IMR-90 (cell line): ENCODE data around the gene PJA1. TPM values are rescaled to one million over a fixed set of nuclear protein-coding genes. Genes with fewer than 3 reads are reported as not detected.

Source experiments
- ATAC-seq: fragments of 200-7000 bp; cut with Tn5 transposase; 2 replicates; pipeline ENCODE4 v1.9.1; 2020; ENCODE audit warnings: low read depth, mild to moderate bottlenecking, moderate library complexity
- BruUV-seq: library from RNA; stranded (reverse); fragments of 400-500 nt; replicated peaks from 2 replicates; lab custom pipeline; 2021; lab: Mats Ljungman, UMichigan
- CTCF ChIA-PET: fragments of 300-600 bp; formaldehyde crosslinking; extraction: SDS; loops from one replicate; lab custom pipeline; 2021; ENCODE audit warnings: antibody characterized with exemption; lab: Yijun Ruan, JAX
- POLR2A ChIA-PET: fragments of 300-600 bp; sonication (Branson Sonifier 250); formaldehyde crosslinking; loops from one replicate; lab custom pipeline; 2022; ENCODE audit warnings: antibody characterized with exemption; ENCODE audit not compliant: unreplicated experiment; lab: Charles Lee
- DNase-seq: peaks from one replicate; pipeline ENCODE4 v3.0.0; 2013
- H2AFZ ChIP-seq: replicated peaks from 2 replicates; pipeline ENCODE3; 2013; ENCODE audit warnings: low read length, mild to moderate bottlenecking; ENCODE audit not compliant: poor library complexity
- H2AK5ac ChIP-seq: 2 replicates; pipeline ENCODE4 v1.6.1; 2013; ENCODE audit warnings: low read depth, low read length, inconsistent platforms
- H2AK9ac ChIP-seq: replicated peaks from 2 replicates; pipeline ENCODE3; 2013; ENCODE audit warnings: mild to moderate bottlenecking, low read depth, low read length, moderate library complexity; ENCODE audit not compliant: poor library complexity
- H2BK120ac ChIP-seq: 2 replicates; pipeline ENCODE4 v1.6.1; 2013; ENCODE audit warnings: low read depth, low read length, inconsistent platforms
- H2BK15ac ChIP-seq: 3 replicates; pipeline ENCODE4 v1.6.1; 2013; ENCODE audit warnings: low read depth, low read length, inconsistent platforms
- H2BK20ac ChIP-seq: 2 replicates; pipeline ENCODE4 v1.6.1; 2013; ENCODE audit warnings: low read depth, mild to moderate bottlenecking, inconsistent platforms, low read length, moderate library complexity
- H2BK5ac ChIP-seq: 2 replicates; pipeline ENCODE4 v1.6.1; 2013; ENCODE audit warnings: mild to moderate bottlenecking, low read depth, low read length, inconsistent platforms; ENCODE audit not compliant: poor library complexity, severe bottlenecking
- H3K14ac ChIP-seq: replicated peaks from 2 replicates; pipeline ENCODE4 v1.6.1; 2013; ENCODE audit warnings: low read depth, low read length, inconsistent platforms
- H3K18ac ChIP-seq: 2 replicates; pipeline ENCODE4 v1.6.1; 2013; ENCODE audit warnings: low read depth, low read length, control low read depth
- H3K23ac ChIP-seq: 2 replicates; pipeline ENCODE4 v1.6.1; 2013; ENCODE audit warnings: low read depth, low read length, inconsistent platforms
- H3K27ac ChIP-seq: 2 replicates; pipeline ENCODE4 v1.5.1; 2013; ENCODE audit warnings: mild to moderate bottlenecking, control low read depth, low read length; ENCODE audit not compliant: insufficient read depth
- H3K27me3 ChIP-seq: 2 replicates; pipeline ENCODE4 v1.6.1; 2013; ENCODE audit warnings: low read length; ENCODE audit not compliant: control insufficient read depth, insufficient read depth
- H3K36me3 ChIP-seq: 2 replicates; pipeline ENCODE4 v1.6.1; 2013; ENCODE audit warnings: low read length, mixed read lengths; ENCODE audit not compliant: control insufficient read depth, insufficient read depth
- H3K4ac ChIP-seq: 2 replicates; pipeline ENCODE4 v1.6.1; 2013; ENCODE audit warnings: low read depth, low read length, inconsistent platforms
- H3K4me1 ChIP-seq: 2 replicates; pipeline ENCODE4 v1.6.1; 2013; ENCODE audit warnings: low read length, mixed read lengths; ENCODE audit not compliant: control insufficient read depth, insufficient read depth
- H3K4me2 ChIP-seq: 2 replicates; pipeline ENCODE4 v1.6.1; 2013; ENCODE audit warnings: low read depth, mild to moderate bottlenecking, control low read depth, low read length, moderate library complexity
- H3K4me3 ChIP-seq: 2 replicates; pipeline ENCODE4 v1.5.1; 2013; ENCODE audit warnings: low read depth, mild to moderate bottlenecking, control low read depth, low read length, moderate library complexity; ENCODE audit not compliant: insufficient read depth
- H3K56ac ChIP-seq: 2 replicates; pipeline ENCODE4 v1.6.1; 2013; ENCODE audit warnings: low read length, inconsistent platforms; ENCODE audit not compliant: insufficient read depth; ENCODE audit errors: extremely low read depth
- H3K79me1 ChIP-seq, 2 experiments: 2 replicates each; pipeline ENCODE4 v1.6.1; 2013; ENCODE audit warnings: low read length in 2 of 2, inconsistent platforms in 1 of 2, low read depth in 1 of 2
- H3K9ac ChIP-seq: 2 replicates; pipeline ENCODE4 v1.6.1; 2013; ENCODE audit warnings: low read depth, low read length, control low read depth
- H3K9me1 ChIP-seq: 2 replicates; pipeline ENCODE4 v1.6.1; 2013; ENCODE audit warnings: low read length, inconsistent platforms; ENCODE audit not compliant: insufficient read depth
- H3K9me3 ChIP-seq: 2 replicates; pipeline ENCODE4 v1.6.1; 2013; ENCODE audit warnings: low read length; ENCODE audit not compliant: control insufficient read depth, insufficient read depth
- H4K20me1 ChIP-seq: 2 replicates; pipeline ENCODE4 v1.6.1; 2013; ENCODE audit warnings: low read length, inconsistent platforms; ENCODE audit not compliant: insufficient read depth
- H4K5ac ChIP-seq: 2 replicates; pipeline ENCODE4 v1.6.1; 2013; ENCODE audit warnings: mild to moderate bottlenecking, low read depth, low read length, control low read depth
- H4K8ac ChIP-seq, 2 experiments: 2 replicates each; pipeline ENCODE4 v1.6.1; 2013; ENCODE audit warnings: low read depth in 2 of 2, low read length in 2 of 2, control low read depth in 1 of 2, inconsistent platforms in 1 of 2
- H4K91ac ChIP-seq: 2 replicates; pipeline ENCODE4 v1.6.1; 2013; ENCODE audit warnings: low read depth, low read length, inconsistent platforms; ENCODE audit not compliant: insufficient read depth
- CEBPB ChIP-seq: IDR thresholded peaks from 2 replicates; pipeline ENCODE4 v1.6.1; 2012; ENCODE audit warnings: low read depth, low read length, improper control_type of control experiment
- CHD1 ChIP-seq: IDR thresholded peaks from 2 replicates; pipeline ENCODE4 v1.6.1; 2012; ENCODE audit warnings: low read depth, low read length, improper control_type of control experiment
- ELK1 ChIP-seq: fragments of 150-350 bp; IDR thresholded peaks from 2 replicates; pipeline ENCODE4 v1.6.1; 2016; ENCODE audit warnings: low read depth, mild to moderate bottlenecking, low read length, moderate library complexity, borderline replicate concordance
- MAZ ChIP-seq: IDR thresholded peaks from 2 replicates; pipeline ENCODE4 v1.6.1; 2012; ENCODE audit warnings: low read depth, mild to moderate bottlenecking, low read length, improper control_type of control experiment, moderate library complexity, borderline replicate concordance
- NFE2L2 ChIP-seq: fragments of 150-350 bp; IDR thresholded peaks from 2 replicates; pipeline ENCODE4 v1.6.1; 2016; ENCODE audit warnings: low read depth, mild to moderate bottlenecking, low read length
- RCOR1 ChIP-seq: IDR thresholded peaks from 2 replicates; pipeline ENCODE4 v1.6.1; 2012; ENCODE audit warnings: mild to moderate bottlenecking, low read length, improper control_type of control experiment; ENCODE audit not compliant: insufficient replicate concordance
- RFX5 ChIP-seq: IDR thresholded peaks from 2 replicates; pipeline ENCODE4 v1.8.0; 2012; ENCODE audit warnings: low read depth, mild to moderate bottlenecking, low read length, moderate library complexity
- WGBS, 2 experiments: methylation state at CpG; one replicate each; pipeline versions ENCODE4 v1.1.5 to v1.1.7; 2013; ENCODE audit warnings: missing lambda C conversion rate in 2 of 2; ENCODE audit not compliant: insufficient read length in 1 of 2; ENCODE audit errors: extremely low coverage in 2 of 2; 5-methylcytosine and 5-hydroxymethylcytosine counted together
- dilution Hi-C: fragments of 300-500 bp; cut with HindIII; formaldehyde crosslinking; loops from one replicate; pipeline ENCODE4 v1.14.3; 2018; ENCODE audit warnings: low sequenced_read_pairs; ENCODE audit not compliant: unreplicated experiment
- in situ Hi-C: fragments of 300-500 bp; cut with MboI; formaldehyde crosslinking; loops from 3 replicates; pipeline ENCODE4 v1.14.3; 2019; ENCODE audit warnings: low sequenced_read_pairs, inconsistent platforms, mixed read lengths
- intact Hi-C: fragments of 100-400 bp; cut with micrococcal nuclease; formaldehyde crosslinking; loops from 2 replicates; pipeline ENCODE4 v1.10.0; 2022
- polyA plus RNA-seq, 3 experiments: library from polyadenylated mRNA; depleted of rRNA; stranded (reverse); fragments of >200 nt; gene quantifications; 2 replicates each; pipeline ENCODE4 v1.2.3, GENCODE V29; 2012; ENCODE audit warnings: low replicate concordance in 1 of 3
- total RNA-seq: library from RNA; depleted of rRNA; stranded (reverse); fragments of >200 nt; gene quantifications from 2 replicates; pipeline ENCODE4 v1.2.3, GENCODE V29; 2012

The PJA1 gene
- total and polyA plus RNA-seq, 2 of the 4 experiments (the other 2 are of a cell fraction), result 15.1 to 24.4 TPM

GRCh38 chrX:69210581-69210980 is 45.3 kb upstream of the PJA1 start:
- Histone ChIP-seq H3K4me1 (no peaks in the 10 kb centered on the region), H2BK120ac (no peak overlapping the region), H3K36me3 (no peaks in the 10 kb centered on the region), H2AFZ (no peak overlapping the region), H4K20me1 (no peaks in the 10 kb centered on the region; the same call in 1 of the 2 replicates), H3K9ac (no peak overlapping the region), H4K91ac (no peak overlapping the region), H2BK20ac (no peak overlapping the region), H4K8ac (no peak overlapping the region), H3K27me3 (peaks cover 56% of the 10 kb centered on the region), H4K5ac (no peak overlapping the region), H3K4me3 (no peak overlapping the region), H2BK5ac (no peak overlapping the region), H3K56ac (no peak overlapping the region), H2AK9ac (no peak overlapping the region), H3K18ac (no peak overlapping the region), H3K23ac (no peak overlapping the region), H3K4ac (no peak overlapping the region), H3K79me1 (no peaks in the 10 kb centered on the region), H2BK15ac (no peak overlapping the region), H3K14ac (no peak overlapping the region), H3K9me1 (no peaks in the 10 kb centered on the region), H3K9me3 (peaks cover 5% of the 10 kb centered on the region), H3K27ac (no peak overlapping the region), H3K4me2 (no peak overlapping the region), H2AK5ac (no peak overlapping the region)
- TF ChIP-seq CEBPB (no peak), ELK1 (no peak), NFE2L2 (no peak), RFX5 (no peak), CHD1 (no peak), MAZ (no peak), RCOR1 (no peak)
- ChIA-PET CTCF (no interaction called here), POLR2A (no interaction called here)
- ATAC-seq, result peak; percentile 53; the same call in 1 of the 2 replicates
- no TSS peak for BruUV-seq
- peak; percentile 19 for DNase-seq
- dilution Hi-C loops, result no loop called here
- in situ Hi-C loops, result no loop called here
- no CpG with 5 or more reads among the region's 3 CpGs for WGBS, 2 experiments
- intact Hi-C loops, result no loop called here
